Cardiac muscle cell (in vitro differentiated cells and primary cell): ENCODE measurements around the gene TMEM91. TPM values are rescaled to one million over a fixed set of nuclear protein-coding genes. Genes with fewer than 3 reads are reported as not detected.

Experiments
- DNase-seq, 2 donors: peaks; one replicate each; pipeline versions ENCODE4 v3.0.0 to v3.0.0-alpha.2; 2010 to 2017; ENCODE audit warnings: low read depth in 1 of 2, low spot score in 1 of 2
- H3K27ac ChIP-seq: fragments of 200-600 bp; sonication (generic); 2 replicates; pipeline ENCODE4 v1.5.1; 2016
- H3K27me3 ChIP-seq: fragments of 200-600 bp; sonication (generic); 2 replicates; pipeline ENCODE4 v1.6.0; 2016; ENCODE audit warnings: control low read depth
- H3K36me3 ChIP-seq: fragments of 200-600 bp; sonication (generic); 2 replicates; pipeline ENCODE4 v1.5.1; 2016; ENCODE audit warnings: control low read depth
- H3K4me1 ChIP-seq: fragments of 200-600 bp; sonication (generic); 2 replicates; pipeline ENCODE4 v1.8.1; 2017; ENCODE audit warnings: low read depth, mild to moderate bottlenecking, mixed run types
- H3K4me3 ChIP-seq: fragments of 200-600 bp; sonication (generic); 2 replicates; pipeline ENCODE4 v1.5.1; 2016; ENCODE audit warnings: mild to moderate bottlenecking
- H3K9me3 ChIP-seq: fragments of 200-600 bp; sonication (generic); 2 replicates; pipeline ENCODE4 v1.5.1; 2017; ENCODE audit warnings: low read depth, mild to moderate bottlenecking, control low read depth
- CTCF ChIP-seq: IDR thresholded peaks from 2 replicates; pipeline ENCODE4 v1.5.1; 2012; ENCODE audit warnings: low read depth, mild to moderate bottlenecking, low read length
- polyA plus RNA-seq: library from polyadenylated mRNA; unstranded; fragments of >200 nt; fragmentation: Nextera tagmentation; extraction: Ambion mirVana; gene quantifications from 2 replicates; pipeline ENCODE4 v1.2.1, GENCODE V29; 2016
- total RNA-seq: library from RNA; depleted of rRNA; stranded (reverse); fragments of >200 nt; gene quantifications from 2 replicates; pipeline ENCODE4 v1.2.3, GENCODE V29; 2016

The TMEM91 gene
- total and polyA plus RNA-seq, 2 experiments from 2014 or later: 14.5 to 21.8 TPM

- H3K9me3 ChIP-seq: no peaks in the 10 kb centered on the region
- H3K27me3 ChIP-seq: no peaks in the 10 kb centered on the region
- H3K4me3 ChIP-seq: no peak overlapping the region
- no peak for DNase-seq
- H3K4me1 ChIP-seq: peaks cover 12% of the 10 kb centered on the region
- no peaks in the 10 kb centered on the region for H3K36me3 ChIP-seq
- TF ChIP-seq CTCF: no peak
- H3K27ac ChIP-seq: no peak overlapping the region
Measured at GRCh38 chr19:41330481-41330880, 45.9 kb upstream of the TMEM91 start.

- no peak for DNase-seq
- Histone ChIP-seq H3K9me3 (no peaks in the 10 kb centered on the region), H3K4me3 (no peak overlapping the region), H3K36me3 (no peaks in the 10 kb centered on the region), H3K27ac (no peak overlapping the region), H3K27me3 (no peaks in the 10 kb centered on the region), H3K4me1 (peaks cover 6% of the 10 kb centered on the region)
- no peak for TF ChIP-seq CTCF
Measured at GRCh38 chr19:41330946-41331678, 45.2 kb upstream of the TMEM91 start.

- Histone ChIP-seq H3K4me1 (peaks cover under 1% of the 10 kb centered on the region), H3K27ac (no peak overlapping the region), H3K27me3 (no peaks in the 10 kb centered on the region), H3K9me3 (no peaks in the 10 kb centered on the region), H3K4me3 (no peak overlapping the region), H3K36me3 (no peaks in the 10 kb centered on the region)
- DNase-seq: no peak
- no peak for TF ChIP-seq CTCF
Measured at GRCh38 chr19:41332000-41332399, 44.3 kb upstream of the TMEM91 start.

- Histone ChIP-seq H3K4me1 (no peaks in the 10 kb centered on the region), H3K36me3 (no peaks in the 10 kb centered on the region), H3K4me3 (no peak overlapping the region), H3K9me3 (no peaks in the 10 kb centered on the region), H3K27me3 (no peaks in the 10 kb centered on the region), H3K27ac (no peak overlapping the region)
- no peak for DNase-seq
- TF ChIP-seq CTCF: no peak
Measured at GRCh38 chr19:41332468-41332867, 43.9 kb upstream of the TMEM91 start.

GRCh38 chr19:41334793-41335192, 41.5 kb upstream of the TMEM91 start:
- Histone ChIP-seq H3K4me1 (no peaks in the 10 kb centered on the region), H3K4me3 (no peak overlapping the region), H3K9me3 (no peaks in the 10 kb centered on the region), H3K27ac (no peak overlapping the region), H3K36me3 (no peaks in the 10 kb centered on the region), H3K27me3 (no peaks in the 10 kb centered on the region)
- DNase-seq: no peak
- TF ChIP-seq CTCF: no peak

- no peak for TF ChIP-seq CTCF
- no peaks in the 10 kb centered on the region for H3K36me3 ChIP-seq
- H3K27me3 ChIP-seq: no peaks in the 10 kb centered on the region
- no peaks in the 10 kb centered on the region for H3K4me1 ChIP-seq
- no peak overlapping the region for H3K4me3 ChIP-seq
- DNase-seq: no peak
- no peak overlapping the region for H3K27ac ChIP-seq
- no peaks in the 10 kb centered on the region for H3K9me3 ChIP-seq
Measured at GRCh38 chr19:41335467-41335866, 40.9 kb upstream of the TMEM91 start.
